GM12891 (cell line): Measurements from ENCODE around the gene RPL11.
A peak's percentile ranks its signal among the peaks of the same experiment; 100 is the strongest.

Source experiments
- DNase-seq: peaks from one replicate; pipeline ENCODE4 v3.0.0; 2011; ENCODE audit warnings: low spot score; ENCODE audit not compliant: insufficient read length
- FAIRE-seq: peaks from 2 replicates; lab custom pipeline; 2011; peaks lifted over from hg19 to GRCh38; lab: Jason Lieb, UNC
- PAX5 ChIP-seq: IDR thresholded peaks from 2 replicates; pipeline ENCODE4 v1.6.1; 2011; ENCODE audit warnings: low read length, moderate library complexity, mild to moderate bottlenecking; ENCODE audit not compliant: insufficient read depth, severe bottlenecking
- POLR2A ChIP-seq: IDR thresholded peaks from 2 replicates; pipeline ENCODE4 v1.6.1; 2011; ENCODE audit warnings: low read depth, low read length, control low read depth
- POLR2AphosphoS5 ChIP-seq: IDR thresholded peaks from 2 replicates; pipeline ENCODE4 v1.6.1; 2011; ENCODE audit warnings: low read depth, low read length, control low read depth
- POU2F2 ChIP-seq: IDR thresholded peaks from 2 replicates; pipeline ENCODE4 v1.6.1; 2011; ENCODE audit warnings: low read depth, mild to moderate bottlenecking, control low read depth, low read length, moderate library complexity
- SPI1 ChIP-seq: IDR thresholded peaks from 2 replicates; pipeline ENCODE4 v1.6.1; 2011; ENCODE audit warnings: low read depth, low read length, control low read depth
- TAF1 ChIP-seq: IDR thresholded peaks from 2 replicates; pipeline ENCODE4 v1.6.1; 2011; ENCODE audit warnings: low read depth, low read length, control low read depth

RPL11 gene

GRCh38 chr1:23651069-23651808 lies 40.4 kb upstream of the RPL11 start:
- DNase-seq (no peak), FAIRE-seq (no peak)
- TF ChIP-seq SPI1 (no peak), POLR2AphosphoS5 (no peak), PAX5 (no peak), TAF1 (no peak), POU2F2 (no peak)

GRCh38 chr1:23657659-23658275 lies 33.8 kb upstream of the RPL11 start:
- TF ChIP-seq SPI1 (no peak), TAF1 (no peak), POU2F2 (no peak), PAX5 (no peak), POLR2A (no peak), POLR2AphosphoS5 (no peak)
- peak; percentile 74 for FAIRE-seq
- DNase-seq: peak; percentile 53

GRCh38 chr1:23660671-23661070 lies 30.9 kb upstream of the RPL11 start:
- DNase-seq (no peak), FAIRE-seq (no peak)
- TF ChIP-seq POLR2A (no peak), POU2F2 (no peak), POLR2AphosphoS5 (no peak), SPI1 (no peak), PAX5 (no peak), TAF1 (no peak)

GRCh38 chr1:23661887-23662286 lies 29.7 kb upstream of the RPL11 start:
- FAIRE-seq: no peak
- DNase-seq: no peak
- TF ChIP-seq SPI1 (no peak), POU2F2 (no peak), TAF1 (no peak), POLR2AphosphoS5 (no peak), PAX5 (no peak), POLR2A (no peak)

- peak; percentile 39 for DNase-seq
- TF ChIP-seq TAF1: no peak
- no peak for TF ChIP-seq SPI1
- no peak for TF ChIP-seq POLR2A
- TF ChIP-seq POLR2AphosphoS5: no peak
- TF ChIP-seq PAX5: no peak
- TF ChIP-seq POU2F2: no peak
- FAIRE-seq: no peak
Observed at GRCh38 chr1:23664837-23665795, 26.5 kb upstream of the RPL11 start.

GRCh38 chr1:23667411-23667810 lies 24.2 kb upstream of the RPL11 start:
- DNase-seq: no peak
- no peak for TF ChIP-seq POU2F2
- no peak for TF ChIP-seq POLR2A
- no peak for TF ChIP-seq SPI1
- TF ChIP-seq POLR2AphosphoS5: no peak
- no peak for TF ChIP-seq PAX5
- no peak for TF ChIP-seq TAF1
- FAIRE-seq: no peak

GRCh38 chr1:23670709-23671108 lies 20.9 kb upstream of the RPL11 start:
- DNase-seq: no peak
- no peak for TF ChIP-seq SPI1
- TF ChIP-seq POLR2A: no peak
- no peak for TF ChIP-seq POLR2AphosphoS5
- no peak for TF ChIP-seq TAF1
- TF ChIP-seq PAX5: no peak
- no peak for TF ChIP-seq POU2F2
- no peak for FAIRE-seq

GRCh38 chr1:23673086-23673813 lies 18.4 kb upstream of the RPL11 start:
- FAIRE-seq (no peak), DNase-seq (no peak)
- TF ChIP-seq PAX5: no peak
- TF ChIP-seq POLR2AphosphoS5: no peak
- no peak for TF ChIP-seq TAF1
- no peak for TF ChIP-seq POU2F2
- TF ChIP-seq SPI1: no peak
- TF ChIP-seq POLR2A: no peak

GRCh38 chr1:23679815-23680214 lies 11.8 kb upstream of the RPL11 start:
- TF ChIP-seq POLR2A (no peak), SPI1 (no peak), POU2F2 (no peak), PAX5 (no peak), TAF1 (no peak), POLR2AphosphoS5 (no peak)
- no peak for DNase-seq
- no peak for FAIRE-seq
